HG02763 (cell line): Measurements from ENCODE around the gene MPC2.
"Not testable (repeated sequence)": the region's sequence is repeated elsewhere in the genome, so short reads cannot be mapped to it uniquely, and the experiment has no call there.

Source experiments
- ATAC-seq: cut with Tn5 transposase; IDR thresholded peaks from one replicate; pipeline ENCODE4 v1.9.1; 2021; ENCODE audit warnings: mild to moderate bottlenecking, moderate library complexity; ENCODE audit not compliant: unreplicated experiment

The MPC2 gene

GRCh38 chr1:167935216-167936067 lies 1.4 kb downstream of the MPC2 start:
- ATAC-seq: peak; percentile 1

GRCh38 chr1:167934426-167935215 lies 2.3 kb downstream of the MPC2 start:
- no peak for ATAC-seq

GRCh38 chr1:167933788-167934187 lies 3.1 kb downstream of the MPC2 start:
- no peak for ATAC-seq

GRCh38 chr1:167929725-167930124 lies 7.1 kb downstream of the MPC2 start:
- ATAC-seq: no peak

GRCh38 chr1:167928919-167929318 lies 8.0 kb downstream of the MPC2 start:
- ATAC-seq: not testable (repeated sequence)

GRCh38 chr1:167928457-167928852 lies 8.4 kb downstream of the MPC2 start:
- ATAC-seq: no peak

- ATAC-seq: no peak
Observed at GRCh38 chr1:167927046-167927754, 9.7 kb downstream of the MPC2 start.

GRCh38 chr1:167926486-167926997 lies 10.3 kb downstream of the MPC2 start:
- ATAC-seq: no peak

- ATAC-seq: no peak
Observed at GRCh38 chr1:167924543-167925231, 12.2 kb downstream of the MPC2 start.

- ATAC-seq: no peak
Observed at GRCh38 chr1:167924102-167924501, 12.8 kb downstream of the MPC2 start.

- ATAC-seq: no peak
Observed at GRCh38 chr1:167923324-167924056, 13.4 kb downstream of the MPC2 start.

- ATAC-seq: no peak
Observed at GRCh38 chr1:167922611-167923074, 14.2 kb downstream of the MPC2 start.

GRCh38 chr1:167922023-167922422 lies 14.8 kb downstream of the MPC2 start:
- ATAC-seq: no peak

GRCh38 chr1:167916766-167917511 lies 19.9 kb downstream of the MPC2 start:
- no peak for ATAC-seq

- no peak for ATAC-seq
Observed at GRCh38 chr1:167915569-167915968, 21.3 kb downstream of the MPC2 start.

GRCh38 chr1:167913895-167914496 lies 22.9 kb downstream of the MPC2 start, which contains the start of gene ADCY10:
ADCY10 (minus strand) TSS chr1:167914134; CDS start chr1:167905140, 8,994 bp downstream.
- no peak for ATAC-seq

- ATAC-seq: no peak
Observed at GRCh38 chr1:167912294-167912693, 24.6 kb downstream of the MPC2 start.

GRCh38 chr1:167911413-167911812 lies 25.5 kb downstream of the MPC2 start:
- ATAC-seq: no peak

GRCh38 chr1:167910530-167910929 lies 26.3 kb downstream of the MPC2 start:
- ATAC-seq: no peak
